ENCODE measurements around the gene PCBP2.

Gene PCBP2

GRCh38 chr12:53472056-53472582, 20.2 kb downstream of the PCBP2 start:
- no peak for DNase-seq (ENCODE audit: low read depth)

- DNase-seq (ENCODE audit: low read depth) = no peak
These were observed 22.2 kb downstream of the PCBP2 start for GRCh38 chr12:53474077-53474476.

- no peak for DNase-seq (ENCODE audit: low read depth)
These were observed 22.9 kb downstream of the PCBP2 start for GRCh38 chr12:53474819-53475218.

GRCh38 chr12:53476769-53477209, 24.9 kb downstream of the PCBP2 start:
- DNase-seq (ENCODE audit: low read depth) = no peak

- peak; percentile 57 for DNase-seq (ENCODE audit: low read depth)
These were observed 27.0 kb downstream of the PCBP2 start for GRCh38 chr12:53478865-53479264.

GRCh38 chr12:53479331-53479730, 27.4 kb downstream of the PCBP2 start:
- DNase-seq (ENCODE audit: low read depth) = no peak

GRCh38 chr12:53480491-53481442, 28.9 kb downstream of the PCBP2 start:
- no peak for DNase-seq (ENCODE audit: low read depth)

- peak; percentile 65 for DNase-seq (ENCODE audit: low read depth)
These were observed 29.6 kb downstream of the PCBP2 start for GRCh38 chr12:53481458-53481857.

- DNase-seq (ENCODE audit: low read depth) = no peak
These were observed 30.2 kb downstream of the PCBP2 start for GRCh38 chr12:53481939-53482586.

GRCh38 chr12:53482626-53483168, 30.8 kb downstream of the PCBP2 start:
- no peak for DNase-seq (ENCODE audit: low read depth)

- no peak for DNase-seq (ENCODE audit: low read depth)
These were observed 31.5 kb downstream of the PCBP2 start for GRCh38 chr12:53483225-53483978.

GRCh38 chr12:53483979-53484377, 32.1 kb downstream of the PCBP2 start:
- DNase-seq (ENCODE audit: low read depth) = no peak

- no peak for DNase-seq (ENCODE audit: low read depth)
These were observed 33.0 kb downstream of the PCBP2 start for GRCh38 chr12:53484686-53485575.

GRCh38 chr12:53485955-53486735, 34.2 kb downstream of the PCBP2 start:
- DNase-seq (ENCODE audit: low read depth) = no peak

GRCh38 chr12:53486736-53487487, 35.0 kb downstream of the PCBP2 start:
- DNase-seq (ENCODE audit: low read depth) = no peak

GRCh38 chr12:53489242-53489864, 37.5 kb downstream of the PCBP2 start:
- no peak for DNase-seq (ENCODE audit: low read depth)

- no peak for DNase-seq (ENCODE audit: low read depth)
These were observed 40.3 kb downstream of the PCBP2 start for GRCh38 chr12:53492188-53492587.

GRCh38 chr12:53492830-53493609, 41.1 kb downstream of the PCBP2 start:
- peak; percentile 77 for DNase-seq (ENCODE audit: low read depth)

Data from stromal cell of bone marrow (primary cell).